ENCODE results near the gene MAP1LC3B2.

DNA sequence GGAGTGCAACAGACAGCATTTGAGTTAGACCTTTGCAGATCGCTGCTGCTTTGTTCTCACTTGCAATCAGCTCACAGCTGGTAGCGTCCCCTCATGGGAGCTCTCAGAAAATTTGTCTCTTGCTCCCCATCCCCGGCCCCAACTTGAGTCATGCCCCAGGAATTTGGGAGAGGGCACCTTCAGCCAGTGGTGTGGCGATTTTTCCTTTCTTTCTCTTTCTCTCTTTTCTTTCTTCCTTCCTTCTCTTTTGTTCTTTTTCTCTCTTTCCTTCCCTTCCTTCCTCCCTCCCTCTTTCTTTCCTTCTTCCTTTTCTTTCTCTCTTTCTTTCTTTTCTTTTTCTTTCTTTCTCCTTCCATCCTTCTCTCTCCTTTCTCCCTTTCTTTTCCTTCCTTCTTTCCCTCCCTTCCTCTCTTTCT is 34.2 kb upstream of the MAP1LC3B2 start:
- TF ChIP-seq, protein P1, sequence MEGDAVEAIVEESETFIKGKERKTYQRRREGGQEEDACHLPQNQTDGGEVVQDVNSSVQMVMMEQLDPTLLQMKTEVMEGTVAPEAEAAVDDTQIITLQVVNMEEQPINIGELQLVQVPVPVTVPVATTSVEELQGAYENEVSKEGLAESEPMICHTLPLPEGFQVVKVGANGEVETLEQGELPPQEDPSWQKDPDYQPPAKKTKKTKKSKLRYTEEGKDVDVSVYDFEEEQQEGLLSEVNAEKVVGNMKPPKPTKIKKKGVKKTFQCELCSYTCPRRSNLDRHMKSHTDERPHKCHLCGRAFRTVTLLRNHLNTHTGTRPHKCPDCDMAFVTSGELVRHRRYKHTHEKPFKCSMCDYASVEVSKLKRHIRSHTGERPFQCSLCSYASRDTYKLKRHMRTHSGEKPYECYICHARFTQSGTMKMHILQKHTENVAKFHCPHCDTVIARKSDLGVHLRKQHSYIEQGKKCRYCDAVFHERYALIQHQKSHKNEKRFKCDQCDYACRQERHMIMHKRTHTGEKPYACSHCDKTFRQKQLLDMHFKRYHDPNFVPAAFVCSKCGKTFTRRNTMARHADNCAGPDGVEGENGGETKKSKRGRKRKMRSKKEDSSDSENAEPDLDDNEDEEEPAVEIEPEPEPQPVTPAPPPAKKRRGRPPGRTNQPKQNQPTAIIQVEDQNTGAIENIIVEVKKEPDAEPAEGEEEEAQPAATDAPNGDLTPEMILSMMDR (conservative IDR thresholded peaks at IDR 0.05; ENCODE audit: low read length) = no peak
- no peak for TF ChIP-seq EZH2phosphoT487 (IDR thresholded peaks at IDR 0.05; ENCODE audit: borderline replicate concordance)

Measured in Loucy (cell line).